IMR-90 (cell line): ENCODE measurements around the gene SLC22A5. TPM values are rescaled to one million over a fixed set of nuclear protein-coding genes. Genes with fewer than 3 reads are reported as not detected.

ENCODE experiments used
- ATAC-seq: fragments of 200-7000 bp; cut with Tn5 transposase; 2 replicates; pipeline ENCODE4 v1.9.1; 2020; ENCODE audit warnings: low read depth, mild to moderate bottlenecking, moderate library complexity
- BruUV-seq: library from RNA; stranded (reverse); fragments of 400-500 nt; replicated peaks from 2 replicates; lab custom pipeline; 2021; lab: Mats Ljungman, UMichigan
- CTCF ChIA-PET: fragments of 300-600 bp; formaldehyde crosslinking; extraction: SDS; loops from one replicate; lab custom pipeline; 2021; ENCODE audit warnings: antibody characterized with exemption; lab: Yijun Ruan, JAX
- POLR2A ChIA-PET: fragments of 300-600 bp; sonication (Branson Sonifier 250); formaldehyde crosslinking; loops from one replicate; lab custom pipeline; 2022; ENCODE audit warnings: antibody characterized with exemption; ENCODE audit not compliant: unreplicated experiment; lab: Charles Lee
- DNase-seq: peaks from one replicate; pipeline ENCODE4 v3.0.0; 2013
- H2AFZ ChIP-seq: replicated peaks from 2 replicates; pipeline ENCODE3; 2013; ENCODE audit warnings: low read length, mild to moderate bottlenecking; ENCODE audit not compliant: poor library complexity
- H2AK5ac ChIP-seq: 2 replicates; pipeline ENCODE4 v1.6.1; 2013; ENCODE audit warnings: low read depth, low read length, inconsistent platforms
- H2AK9ac ChIP-seq: replicated peaks from 2 replicates; pipeline ENCODE3; 2013; ENCODE audit warnings: mild to moderate bottlenecking, low read depth, low read length, moderate library complexity; ENCODE audit not compliant: poor library complexity
- H2BK120ac ChIP-seq: 2 replicates; pipeline ENCODE4 v1.6.1; 2013; ENCODE audit warnings: low read depth, low read length, inconsistent platforms
- H2BK15ac ChIP-seq: 3 replicates; pipeline ENCODE4 v1.6.1; 2013; ENCODE audit warnings: low read depth, low read length, inconsistent platforms
- H2BK20ac ChIP-seq: 2 replicates; pipeline ENCODE4 v1.6.1; 2013; ENCODE audit warnings: low read depth, mild to moderate bottlenecking, inconsistent platforms, low read length, moderate library complexity
- H2BK5ac ChIP-seq: 2 replicates; pipeline ENCODE4 v1.6.1; 2013; ENCODE audit warnings: mild to moderate bottlenecking, low read depth, low read length, inconsistent platforms; ENCODE audit not compliant: poor library complexity, severe bottlenecking
- H3K14ac ChIP-seq: replicated peaks from 2 replicates; pipeline ENCODE4 v1.6.1; 2013; ENCODE audit warnings: low read depth, low read length, inconsistent platforms
- H3K18ac ChIP-seq: 2 replicates; pipeline ENCODE4 v1.6.1; 2013; ENCODE audit warnings: low read depth, low read length, control low read depth
- H3K23ac ChIP-seq: 2 replicates; pipeline ENCODE4 v1.6.1; 2013; ENCODE audit warnings: low read depth, low read length, inconsistent platforms
- H3K27ac ChIP-seq: 2 replicates; pipeline ENCODE4 v1.5.1; 2013; ENCODE audit warnings: mild to moderate bottlenecking, control low read depth, low read length; ENCODE audit not compliant: insufficient read depth
- H3K27me3 ChIP-seq: 2 replicates; pipeline ENCODE4 v1.6.1; 2013; ENCODE audit warnings: low read length; ENCODE audit not compliant: control insufficient read depth, insufficient read depth
- H3K36me3 ChIP-seq: 2 replicates; pipeline ENCODE4 v1.6.1; 2013; ENCODE audit warnings: low read length, mixed read lengths; ENCODE audit not compliant: control insufficient read depth, insufficient read depth
- H3K4ac ChIP-seq: 2 replicates; pipeline ENCODE4 v1.6.1; 2013; ENCODE audit warnings: low read depth, low read length, inconsistent platforms
- H3K4me1 ChIP-seq: 2 replicates; pipeline ENCODE4 v1.6.1; 2013; ENCODE audit warnings: low read length, mixed read lengths; ENCODE audit not compliant: control insufficient read depth, insufficient read depth
- H3K4me2 ChIP-seq: 2 replicates; pipeline ENCODE4 v1.6.1; 2013; ENCODE audit warnings: low read depth, mild to moderate bottlenecking, control low read depth, low read length, moderate library complexity
- H3K4me3 ChIP-seq: 2 replicates; pipeline ENCODE4 v1.5.1; 2013; ENCODE audit warnings: low read depth, mild to moderate bottlenecking, control low read depth, low read length, moderate library complexity; ENCODE audit not compliant: insufficient read depth
- H3K56ac ChIP-seq: 2 replicates; pipeline ENCODE4 v1.6.1; 2013; ENCODE audit warnings: low read length, inconsistent platforms; ENCODE audit not compliant: insufficient read depth; ENCODE audit errors: extremely low read depth
- H3K79me1 ChIP-seq, 2 experiments: 2 replicates each; pipeline ENCODE4 v1.6.1; 2013; ENCODE audit warnings: low read length in 2 of 2, inconsistent platforms in 1 of 2, low read depth in 1 of 2
- H3K9ac ChIP-seq: 2 replicates; pipeline ENCODE4 v1.6.1; 2013; ENCODE audit warnings: low read depth, low read length, control low read depth
- H3K9me1 ChIP-seq: 2 replicates; pipeline ENCODE4 v1.6.1; 2013; ENCODE audit warnings: low read length, inconsistent platforms; ENCODE audit not compliant: insufficient read depth
- H3K9me3 ChIP-seq: 2 replicates; pipeline ENCODE4 v1.6.1; 2013; ENCODE audit warnings: low read length; ENCODE audit not compliant: control insufficient read depth, insufficient read depth
- H4K20me1 ChIP-seq: 2 replicates; pipeline ENCODE4 v1.6.1; 2013; ENCODE audit warnings: low read length, inconsistent platforms; ENCODE audit not compliant: insufficient read depth
- H4K5ac ChIP-seq: 2 replicates; pipeline ENCODE4 v1.6.1; 2013; ENCODE audit warnings: mild to moderate bottlenecking, low read depth, low read length, control low read depth
- H4K8ac ChIP-seq, 2 experiments: 2 replicates each; pipeline ENCODE4 v1.6.1; 2013; ENCODE audit warnings: low read depth in 2 of 2, low read length in 2 of 2, control low read depth in 1 of 2, inconsistent platforms in 1 of 2
- H4K91ac ChIP-seq: 2 replicates; pipeline ENCODE4 v1.6.1; 2013; ENCODE audit warnings: low read depth, low read length, inconsistent platforms; ENCODE audit not compliant: insufficient read depth
- FOS ChIP-seq: fragments of 150-350 bp; IDR thresholded peaks from 2 replicates; pipeline ENCODE4 v1.6.1; 2016; ENCODE audit warnings: low read depth, low read length
- NFE2L2 ChIP-seq: fragments of 150-350 bp; IDR thresholded peaks from 2 replicates; pipeline ENCODE4 v1.6.1; 2016; ENCODE audit warnings: low read depth, mild to moderate bottlenecking, low read length
- POLR2A ChIP-seq: IDR thresholded peaks from 2 replicates; pipeline ENCODE4 v1.6.1; 2012; ENCODE audit warnings: mild to moderate bottlenecking, low read depth, low read length
- RAD21 ChIP-seq: IDR thresholded peaks from 2 replicates; pipeline ENCODE4 v1.6.1; 2012; ENCODE audit warnings: low read length, improper control_type of control experiment
- SMC3 ChIP-seq: fragments of 150-350 bp; IDR thresholded peaks from 2 replicates; pipeline ENCODE4 v1.6.1; 2016; ENCODE audit warnings: low read depth, mild to moderate bottlenecking, antibody characterized with exemption, low read length, moderate library complexity
- WGBS, 2 experiments: methylation state at CpG; one replicate each; pipeline versions ENCODE4 v1.1.5 to v1.1.7; 2013; ENCODE audit warnings: missing lambda C conversion rate in 2 of 2; ENCODE audit not compliant: insufficient read length in 1 of 2; ENCODE audit errors: extremely low coverage in 2 of 2; 5-methylcytosine and 5-hydroxymethylcytosine counted together
- dilution Hi-C: fragments of 300-500 bp; cut with HindIII; formaldehyde crosslinking; loops from one replicate; pipeline ENCODE4 v1.14.3; 2018; ENCODE audit warnings: low sequenced_read_pairs; ENCODE audit not compliant: unreplicated experiment
- in situ Hi-C: fragments of 300-500 bp; cut with MboI; formaldehyde crosslinking; loops from 3 replicates; pipeline ENCODE4 v1.14.3; 2019; ENCODE audit warnings: low sequenced_read_pairs, inconsistent platforms, mixed read lengths
- intact Hi-C: fragments of 100-400 bp; cut with micrococcal nuclease; formaldehyde crosslinking; loops from 2 replicates; pipeline ENCODE4 v1.10.0; 2022
- polyA plus RNA-seq, 3 experiments: library from polyadenylated mRNA; depleted of rRNA; stranded (reverse); fragments of >200 nt; gene quantifications; 2 replicates each; pipeline ENCODE4 v1.2.3, GENCODE V29; 2012; ENCODE audit warnings: low replicate concordance in 1 of 3
- total RNA-seq: library from RNA; depleted of rRNA; stranded (reverse); fragments of >200 nt; gene quantifications from 2 replicates; pipeline ENCODE4 v1.2.3, GENCODE V29; 2012

The SLC22A5 gene
- total and polyA plus RNA-seq, 2 of the 4 experiments (the other 2 are of a cell fraction): 6.1 to 7.1 TPM

DNA sequence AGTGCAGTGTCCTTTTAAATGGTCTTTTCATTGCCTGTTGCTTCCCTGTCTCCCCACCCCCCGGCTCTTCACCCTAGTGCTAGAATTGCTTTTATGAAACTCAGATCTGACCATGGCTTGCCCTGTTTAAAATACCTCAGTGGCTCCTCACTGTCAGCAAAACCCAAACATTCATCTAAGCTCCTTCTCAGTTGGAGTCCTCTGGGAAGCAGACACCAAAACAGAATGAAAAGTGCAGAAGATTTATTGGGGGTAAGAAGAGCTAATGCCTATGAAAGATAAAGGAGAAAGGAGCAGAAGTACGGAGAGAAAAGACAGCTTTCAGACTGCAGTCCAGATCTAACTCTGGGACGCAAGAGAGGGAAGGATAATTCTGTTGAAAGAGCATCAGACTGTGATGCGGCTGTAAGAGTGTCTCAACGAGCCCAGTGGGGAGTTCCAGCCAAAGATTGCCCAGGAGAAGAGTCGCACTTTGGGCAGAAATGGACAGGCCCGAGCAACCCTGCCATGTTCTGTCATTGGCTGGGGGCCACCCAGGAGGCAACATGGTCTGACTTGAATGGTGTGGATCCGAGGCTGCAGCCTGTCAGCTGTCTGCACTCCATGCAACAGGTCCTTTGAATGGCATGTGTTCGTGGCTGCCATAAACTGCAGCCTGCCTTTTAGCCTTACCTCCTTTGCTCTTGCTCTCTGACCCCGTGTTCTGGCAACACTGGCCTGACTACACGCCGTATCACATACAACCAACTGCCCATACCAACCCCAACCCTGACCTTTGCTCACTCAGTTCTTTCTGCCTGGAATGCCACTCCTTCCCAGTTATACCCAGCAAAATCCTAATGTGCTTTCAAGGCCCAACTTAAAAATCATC is 65.1 kb downstream of the SLC22A5 start:
- no peak overlapping the region for H3K4me3 ChIP-seq
- H2AK5ac ChIP-seq: peak overlapping the region; percentile 96
- peak overlapping the region; percentile 68; the same call in 2 of the 3 replicates for H2BK15ac ChIP-seq
- intact Hi-C loops (no loop called here), in situ Hi-C loops (no loop called here), dilution Hi-C loops (no loop called here)
- H2BK5ac ChIP-seq: peak overlapping the region; percentile 60
- ChIA-PET CTCF (no interaction called here), POLR2A (no interaction called here)
- no peaks in the 10 kb centered on the region for H3K36me3 ChIP-seq
- ATAC-seq (peak; percentile 50), DNase-seq (peak; percentile 61)
- no peaks in the 10 kb centered on the region for H3K27me3 ChIP-seq
- H3K18ac ChIP-seq: peak overlapping the region; percentile 28
- peak overlapping the region; percentile 89 for H2BK20ac ChIP-seq
- H4K91ac ChIP-seq: peak overlapping the region; percentile 93
- H3K9me3 ChIP-seq: no peaks in the 10 kb centered on the region
- peak overlapping the region; percentile 74 for H3K27ac ChIP-seq
- peak overlapping the region; percentile 64 for H2AFZ ChIP-seq
- H3K23ac ChIP-seq: peak overlapping the region; percentile 77
- peak overlapping the region; percentile 69 for H2BK120ac ChIP-seq
- 51% methylated on average over 7 of the region's 12 CpGs; no CpG with 5 or more reads in 1 of the 2 experiments for WGBS, 2 experiments
- peak; percentile 15; the same call in 1 of the 2 replicates for TF ChIP-seq RAD21
- TF ChIP-seq SMC3: no peak
- TF ChIP-seq FOS: 0 out of 2 replicates have a peak, but pooled peaks have one; percentile 5
- TF ChIP-seq POLR2A: no peak
- no peak for TF ChIP-seq NFE2L2
- no peak overlapping the region for H3K9ac ChIP-seq
- BruUV-seq: no TSS peak
- H4K8ac ChIP-seq: peak overlapping the region; percentile 55 to 80; a peak in 3 of 4 replicates
- H4K5ac ChIP-seq: peak overlapping the region; percentile 3; the same call in 1 of the 2 replicates
- H3K14ac ChIP-seq: peak overlapping the region; percentile 35
- peaks cover 9 to 50% of the 10 kb centered on the region in 2 experiments for H3K79me1 ChIP-seq
- H3K56ac ChIP-seq: peak overlapping the region; percentile 68; the same call in 1 of the 2 replicates
- peaks cover 30% of the 10 kb centered on the region for H3K9me1 ChIP-seq
- H3K4ac ChIP-seq: peak overlapping the region; percentile 87
- peak overlapping the region; percentile 51 for H3K4me2 ChIP-seq
- H3K4me1 ChIP-seq: peaks cover 27% of the 10 kb centered on the region
- no peaks in the 10 kb centered on the region; the same call in 1 of the 2 replicates for H4K20me1 ChIP-seq
- H2AK9ac ChIP-seq: peak overlapping the region; percentile 48
